Spinal cord (tissue), 10 donors: ENCODE data around the gene AIF1L. TPM values are rescaled to one million over a fixed set of nuclear protein-coding genes. Genes with fewer than 3 reads are reported as not detected.
"Not testable (repeated sequence)": the region's sequence is repeated elsewhere in the genome, so short reads cannot be mapped to it uniquely, and the experiment has no call there.

Experiments used
- DNase-seq, 6 donors: peaks; one replicate each; pipeline versions ENCODE4 v3.0.0 to v3.0.0-alpha.2; 2013 to 2015; ENCODE audit warnings: low spot score in 6 of 6, low read depth in 4 of 6
- H3K27ac ChIP-seq: one replicate; pipeline ENCODE4 v1.5.1; 2013; ENCODE audit warnings: low read depth, low read length, control low read depth
- H3K27me3 ChIP-seq: one replicate; pipeline ENCODE4 v1.6.1; 2013; ENCODE audit warnings: low read length; ENCODE audit not compliant: control insufficient read depth, insufficient read depth
- H3K36me3 ChIP-seq: one replicate; pipeline ENCODE4 v1.6.1; 2013; ENCODE audit warnings: low read length; ENCODE audit not compliant: control insufficient read depth, insufficient read depth
- H3K4me1 ChIP-seq: one replicate; pipeline ENCODE4 v1.6.1; 2013; ENCODE audit warnings: low read length; ENCODE audit not compliant: control insufficient read depth, insufficient read depth
- H3K4me3 ChIP-seq: one replicate; pipeline ENCODE4 v1.5.1; 2013; ENCODE audit warnings: low read depth, low read length, control low read depth
- H3K9me3 ChIP-seq: one replicate; pipeline ENCODE4 v1.6.1; 2013; ENCODE audit warnings: low read length; ENCODE audit not compliant: control insufficient read depth, insufficient read depth
- WGBS: methylation state at CpG from one replicate; pipeline ENCODE4 v1.1.5; 2013; ENCODE audit warnings: missing lambda C conversion rate; ENCODE audit not compliant: insufficient coverage; 5-methylcytosine and 5-hydroxymethylcytosine counted together
- polyA plus RNA-seq, 2 donors: library from polyadenylated mRNA; unstranded; fragments of 120-200 nt; gene quantifications; one replicate each; pipeline ENCODE4 v1.2.1, GENCODE V29; 2013; ENCODE audit not compliant: insufficient read length in 2 of 2
- total RNA-seq, 2 donors: library from RNA; depleted of rRNA in 1 of 2; stranded (reverse); fragments of 120-200 nt in 1 of 2; fragments of >200 nt in 1 of 2; gene quantifications; one replicate each; pipeline versions ENCODE4 v1.2.3 to v1.2.4, GENCODE V29; 2013 to 2014
- donor health status: healthy.

Gene AIF1L
- total and polyA plus RNA-seq, 4 donors: 47.7 to 73.6 (median 61.2) TPM

DNA sequence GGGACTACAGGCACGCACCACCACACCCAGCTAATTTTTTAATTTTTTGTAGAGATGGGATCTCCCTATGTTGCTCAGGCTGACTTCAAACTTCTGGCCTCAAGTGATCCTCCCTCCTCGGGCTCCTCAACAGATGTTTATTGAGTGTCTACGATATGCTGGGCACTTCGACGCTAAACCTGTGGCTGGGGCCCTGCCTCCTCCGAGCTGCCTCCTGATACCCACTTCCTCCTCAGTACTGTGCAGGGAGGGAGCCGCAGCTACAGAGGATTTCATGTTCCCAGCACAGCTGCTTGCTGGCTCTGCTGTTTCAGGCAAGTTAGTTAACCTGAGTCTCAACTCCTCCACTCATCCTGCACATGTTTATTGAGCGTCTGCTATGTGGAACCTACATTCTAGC lies 9.6 kb downstream of the AIF1L start:
- Histone ChIP-seq H3K4me3 (no peak overlapping the region), H3K9me3 (no peaks in the 10 kb centered on the region), H3K27ac (no peak overlapping the region), H3K4me1 (peaks cover 57% of the 10 kb centered on the region), H3K27me3 (no peaks in the 10 kb centered on the region), H3K36me3 (peaks cover 26% of the 10 kb centered on the region)
- WGBS: 86% methylated on average over 6 of the region's 8 CpGs
- DNase-seq: no peak

DNA sequence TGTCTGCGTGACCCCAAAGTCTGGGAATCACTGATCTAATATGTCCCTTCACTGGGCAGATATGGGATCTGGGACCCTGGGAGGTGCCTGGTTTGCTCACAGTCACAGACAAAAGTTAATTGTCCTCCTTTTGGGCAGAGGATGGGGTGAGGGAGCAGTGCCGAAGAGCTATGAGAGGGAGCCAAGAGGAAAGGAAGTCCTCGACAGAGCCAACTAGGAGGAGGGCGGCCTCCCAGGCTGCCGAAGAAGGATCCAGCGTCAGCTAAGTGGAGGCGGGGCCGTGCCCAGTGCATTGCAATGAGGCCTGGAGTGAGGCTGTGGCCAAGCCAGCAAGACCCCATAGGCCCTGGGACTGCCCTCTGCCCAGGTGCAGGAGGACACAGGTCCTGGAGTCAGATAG lies 11.4 kb downstream of the AIF1L start:
- peaks cover 62% of the 10 kb centered on the region for H3K4me1 ChIP-seq
- no peak overlapping the region for H3K4me3 ChIP-seq
- peak overlapping the region; percentile 71 for H3K27ac ChIP-seq
- WGBS: 35% methylated on average over 8 of the region's 8 CpGs
- H3K27me3 ChIP-seq: no peaks in the 10 kb centered on the region
- DNase-seq: peak in 2 of 6 donors; percentile 23 to 62
- H3K36me3 ChIP-seq: peaks cover 31% of the 10 kb centered on the region
- H3K9me3 ChIP-seq: no peaks in the 10 kb centered on the region

DNA sequence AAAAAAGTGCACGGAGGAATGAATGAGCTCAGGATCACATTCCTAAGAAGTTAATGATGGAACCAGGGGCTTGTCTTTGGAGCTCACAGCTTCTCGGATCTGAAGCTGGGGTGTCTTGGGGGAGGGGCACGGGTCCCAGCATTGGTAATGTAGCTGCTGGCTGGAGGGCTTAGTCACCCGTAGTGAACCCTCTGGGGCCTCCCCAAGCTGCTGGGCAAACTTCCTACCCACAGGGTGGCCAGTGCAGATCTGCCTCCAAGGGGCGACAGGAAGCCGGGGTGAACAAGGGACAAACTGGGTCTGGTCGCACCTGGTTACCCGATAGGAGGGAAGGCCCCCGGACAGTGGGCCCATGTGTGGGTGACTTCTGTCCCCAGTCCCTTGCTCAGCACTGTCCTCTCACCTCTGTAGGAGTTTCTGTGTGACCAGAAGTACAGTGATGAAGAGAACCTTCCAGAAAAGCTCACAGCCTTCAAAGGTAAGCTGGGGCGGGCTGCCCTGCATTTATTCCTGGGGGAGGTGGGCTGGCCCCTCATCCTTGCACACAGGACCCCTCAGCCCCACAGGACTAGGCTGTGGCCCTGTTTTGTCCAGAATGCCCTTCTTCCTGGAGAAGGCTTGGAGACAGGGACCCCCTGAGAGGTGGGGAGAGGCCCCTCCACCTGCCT lies 15.0 kb downstream of the AIF1L start:
- H3K27me3 ChIP-seq: no peaks in the 10 kb centered on the region
- peaks cover 68% of the 10 kb centered on the region for H3K4me1 ChIP-seq
- H3K9me3 ChIP-seq: no peaks in the 10 kb centered on the region
- peak overlapping the region; percentile 94 for H3K27ac ChIP-seq
- no peak overlapping the region for H3K4me3 ChIP-seq
- peaks cover 32% of the 10 kb centered on the region for H3K36me3 ChIP-seq
- peak in 2 of 6 donors; percentile 9 to 28 for DNase-seq
- WGBS: 26% methylated on average over 6 of the region's 10 CpGs

DNA sequence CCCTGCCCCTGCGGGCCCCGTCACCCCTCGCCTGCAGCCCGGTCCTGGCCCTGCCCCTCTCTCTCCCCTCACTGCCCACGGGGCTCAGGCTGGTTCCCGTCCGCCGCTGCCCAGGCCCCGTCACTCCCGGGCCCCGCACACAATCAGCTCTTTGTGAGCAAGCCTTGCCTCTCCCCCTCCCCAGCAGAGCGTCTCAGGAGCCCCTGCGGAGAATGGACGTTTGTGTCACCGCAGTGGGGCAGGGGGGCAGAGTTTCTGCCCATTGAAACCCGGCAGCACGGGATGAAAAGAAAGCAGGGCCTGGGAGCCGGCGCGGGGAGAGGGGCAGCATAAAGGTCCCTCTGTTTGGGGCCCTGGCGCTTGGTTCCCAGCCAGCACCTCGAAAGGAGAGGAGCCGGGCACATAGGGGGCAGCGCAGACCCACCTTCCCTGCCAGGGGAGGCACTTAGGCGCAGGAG lies 15.6 kb downstream of the AIF1L start:
- Histone ChIP-seq H3K27me3 (no peaks in the 10 kb centered on the region), H3K9me3 (no peaks in the 10 kb centered on the region), H3K4me3 (peak overlapping the region; percentile 2), H3K36me3 (peaks cover 29% of the 10 kb centered on the region), H3K4me1 (peaks cover 70% of the 10 kb centered on the region), H3K27ac (peak overlapping the region; percentile 94)
- DNase-seq: peak; percentile 53 to 95 (median 83)
- WGBS: 26% methylated on average over 23 of the region's 25 CpGs

DNA sequence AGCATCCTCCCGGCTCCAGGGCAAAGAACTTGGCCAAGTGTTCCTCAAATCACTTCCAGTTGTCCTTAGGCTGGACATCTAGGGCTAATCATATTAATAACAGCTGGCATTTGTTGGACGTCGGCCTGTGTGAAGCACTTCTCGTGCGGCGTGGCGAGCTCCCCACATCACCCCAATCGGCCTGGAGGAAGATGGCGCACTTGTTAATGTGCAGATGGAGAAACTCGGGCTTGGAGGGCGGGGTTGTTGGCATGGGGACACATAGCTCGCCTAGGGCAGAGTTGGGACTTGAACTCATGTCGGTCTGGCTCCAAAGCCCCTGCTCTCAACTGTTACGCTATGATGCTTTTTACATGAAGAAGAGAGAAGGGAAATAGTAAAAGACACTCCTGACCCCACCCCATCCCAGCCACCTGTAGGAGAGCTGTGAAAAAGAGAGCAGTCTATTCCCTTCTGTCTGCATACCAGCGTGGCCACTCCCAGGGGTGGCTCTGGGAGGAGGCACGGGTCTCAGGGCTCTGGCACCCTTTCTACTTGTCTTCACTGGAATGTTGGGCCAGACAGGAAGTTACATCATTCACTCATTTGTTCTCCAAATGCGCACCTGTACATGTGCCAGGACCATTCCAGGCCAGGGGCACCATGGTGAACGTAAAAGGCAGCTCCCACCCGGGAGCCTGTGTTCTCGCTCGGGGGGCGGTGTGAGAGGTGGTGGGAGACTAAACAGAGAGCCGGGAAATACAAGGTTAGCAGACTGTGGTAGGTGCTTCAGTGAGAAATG lies 16.2 kb downstream of the AIF1L start:
- no peak for DNase-seq
- 56% methylated on average over 18 of the region's 23 CpGs for WGBS
- peaks cover 70% of the 10 kb centered on the region for H3K4me1 ChIP-seq
- peak overlapping the region; percentile 94 for H3K27ac ChIP-seq
- H3K36me3 ChIP-seq: peaks cover 26% of the 10 kb centered on the region
- H3K4me3 ChIP-seq: peak overlapping the region; percentile 2
- no peaks in the 10 kb centered on the region for H3K9me3 ChIP-seq
- no peaks in the 10 kb centered on the region for H3K27me3 ChIP-seq

DNA sequence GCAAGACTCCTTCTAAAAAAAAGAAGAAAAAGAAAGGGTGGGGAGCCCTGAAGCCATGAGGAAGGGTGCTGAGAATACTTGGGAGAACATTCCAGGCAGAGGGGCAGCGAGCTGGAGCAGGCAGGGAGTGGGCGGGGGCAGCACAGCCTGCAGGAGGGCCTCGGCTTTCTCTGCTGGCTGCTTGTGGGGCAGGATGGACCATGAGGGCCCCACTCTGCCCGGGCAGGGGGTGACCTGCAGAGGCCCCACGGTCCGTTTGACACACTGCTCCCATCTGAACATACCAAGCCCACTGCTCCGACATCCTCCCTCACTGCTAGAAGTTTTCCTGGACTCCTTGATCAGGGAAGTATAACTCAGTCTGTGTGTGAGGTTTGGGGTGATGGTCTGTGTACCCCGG lies 17.3 kb downstream of the AIF1L start:
- H3K36me3 ChIP-seq: peaks cover 29% of the 10 kb centered on the region
- no peak overlapping the region for H3K27ac ChIP-seq
- 77% methylated on average over 6 of the region's 8 CpGs for WGBS
- no peaks in the 10 kb centered on the region for H3K9me3 ChIP-seq
- H3K4me3 ChIP-seq: no peak overlapping the region
- no peak for DNase-seq
- H3K27me3 ChIP-seq: no peaks in the 10 kb centered on the region
- peaks cover 60% of the 10 kb centered on the region for H3K4me1 ChIP-seq

DNA sequence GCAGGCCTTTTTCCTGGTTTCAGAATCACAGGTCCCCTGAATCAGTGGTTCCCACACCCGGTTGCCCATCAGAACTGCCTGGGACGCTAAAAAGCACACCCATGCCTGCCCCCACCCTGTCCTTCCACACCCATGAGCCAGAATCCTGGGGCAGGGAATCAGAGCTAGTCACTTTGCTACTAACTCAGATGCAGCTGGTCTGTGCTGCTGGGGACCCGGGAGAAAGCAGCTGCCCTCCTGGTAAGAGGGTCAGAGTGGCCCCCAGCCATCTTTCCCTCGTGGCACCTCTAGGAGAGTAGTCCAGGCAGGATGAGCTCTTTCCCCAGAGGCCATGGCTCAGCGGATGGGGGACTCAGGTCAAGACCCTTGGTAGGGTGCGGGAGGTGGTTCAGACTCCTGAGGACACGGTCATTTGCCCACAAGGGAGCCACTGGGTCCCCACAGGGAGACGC lies 17.8 kb downstream of the AIF1L start:
- Histone ChIP-seq H3K27ac (no peak overlapping the region), H3K27me3 (no peaks in the 10 kb centered on the region), H3K4me3 (no peak overlapping the region), H3K9me3 (no peaks in the 10 kb centered on the region), H3K4me1 (peaks cover 60% of the 10 kb centered on the region), H3K36me3 (peaks cover 32% of the 10 kb centered on the region)
- no peak for DNase-seq
- WGBS: 91% methylated on average over 8 of the region's 8 CpGs

DNA sequence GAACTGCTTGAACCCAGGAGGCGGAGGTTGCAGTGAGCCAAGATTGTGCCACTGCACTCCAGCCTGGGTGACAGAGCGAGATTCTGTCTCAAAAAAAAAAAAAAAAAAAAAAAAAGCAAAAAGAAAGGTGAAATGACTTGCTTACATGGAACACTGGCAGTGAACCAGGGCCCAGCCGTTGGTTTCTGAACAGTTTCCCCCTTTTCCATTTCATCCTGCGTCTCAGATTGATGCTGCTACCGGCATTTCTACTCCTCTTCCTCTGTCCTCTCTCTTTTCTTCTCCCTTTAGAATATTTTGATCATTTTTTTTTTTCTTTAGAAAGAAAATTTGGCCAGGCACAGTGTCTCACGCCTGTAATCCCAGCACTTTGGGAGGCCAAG lies 19.0 kb downstream of the AIF1L start:
- not testable (repeated sequence) for DNase-seq, H3K9me3 ChIP-seq, H3K27me3 ChIP-seq, H3K27ac ChIP-seq, H3K4me3 ChIP-seq
- peaks cover 54% of the 10 kb centered on the region for H3K4me1 ChIP-seq
- peaks cover 45% of the 10 kb centered on the region for H3K36me3 ChIP-seq
- 100% methylated on average over 1 of the region's 6 CpGs for WGBS

DNA sequence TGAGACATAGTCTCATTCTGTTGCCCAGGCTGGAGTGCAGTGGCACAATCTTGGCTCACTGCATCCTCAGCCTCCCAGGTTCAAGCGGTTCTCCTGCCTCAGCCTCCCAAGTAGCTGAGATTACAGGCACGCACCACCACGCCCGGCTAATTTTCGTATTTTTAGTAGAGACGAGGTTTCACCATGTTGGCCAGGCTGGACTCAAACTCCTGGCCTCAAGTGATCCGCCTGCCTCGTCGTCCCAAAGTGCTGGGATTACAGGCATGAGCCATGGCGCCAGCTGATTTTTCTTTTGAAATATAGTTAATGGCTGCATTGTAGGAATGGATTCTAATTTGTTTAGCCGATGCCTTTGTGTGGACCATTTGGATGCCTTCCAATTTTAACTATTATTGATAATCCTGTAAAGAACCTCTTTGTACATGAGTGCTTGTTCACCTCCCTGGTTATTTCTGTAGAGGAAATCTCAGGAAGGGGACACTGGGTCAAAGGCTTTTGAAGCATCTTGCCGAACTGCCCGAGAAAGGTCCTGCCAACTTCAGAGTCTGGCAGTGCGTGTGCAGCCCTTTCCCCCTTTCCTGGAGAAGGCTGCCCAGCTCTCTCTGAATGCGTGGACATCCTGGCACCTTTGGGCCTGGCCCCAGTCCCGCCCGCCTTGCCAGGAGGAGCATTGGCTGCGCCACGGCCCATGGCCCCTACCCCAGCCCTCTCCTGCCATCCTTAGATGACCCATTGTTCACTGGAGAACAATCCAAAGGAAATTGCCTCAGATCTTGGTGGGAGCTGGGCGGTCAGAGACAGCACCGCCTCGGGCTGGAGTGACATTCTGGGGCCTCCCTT lies 20.2 kb downstream of the AIF1L start:
- Histone ChIP-seq H3K27me3 (no peaks in the 10 kb centered on the region), H3K4me3 (no peak overlapping the region), H3K27ac (peak overlapping the region; percentile 73), H3K4me1 (peaks cover 43% of the 10 kb centered on the region), H3K36me3 (peaks cover 54% of the 10 kb centered on the region), H3K9me3 (no peaks in the 10 kb centered on the region)
- WGBS: 55% methylated on average over 20 of the region's 22 CpGs
- DNase-seq: peak in 2 of 6 donors; percentile 28 to 78
